ENCODE data around the gene SLC5A12.

SLC5A12 gene

DNA sequence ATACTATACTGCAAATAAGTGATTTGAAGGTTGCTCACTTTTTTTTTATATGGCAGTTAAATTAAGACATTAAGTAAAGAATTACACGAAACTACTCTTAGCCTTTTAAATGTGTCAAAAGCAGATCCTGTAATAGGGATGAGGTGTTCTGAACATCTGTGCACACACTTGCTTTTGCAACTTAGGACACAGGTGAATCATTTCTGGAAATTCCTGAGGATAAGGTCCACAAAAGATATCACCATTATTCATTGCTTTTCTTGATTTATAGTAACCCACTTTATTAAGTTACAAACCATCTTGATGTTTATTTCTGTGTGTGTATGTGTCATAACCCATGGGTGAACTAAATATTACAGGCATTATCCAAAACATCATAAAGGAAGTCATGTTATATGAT is 55.9 kb downstream of the SLC5A12 start:
- TF ChIP-seq, protein P1, sequence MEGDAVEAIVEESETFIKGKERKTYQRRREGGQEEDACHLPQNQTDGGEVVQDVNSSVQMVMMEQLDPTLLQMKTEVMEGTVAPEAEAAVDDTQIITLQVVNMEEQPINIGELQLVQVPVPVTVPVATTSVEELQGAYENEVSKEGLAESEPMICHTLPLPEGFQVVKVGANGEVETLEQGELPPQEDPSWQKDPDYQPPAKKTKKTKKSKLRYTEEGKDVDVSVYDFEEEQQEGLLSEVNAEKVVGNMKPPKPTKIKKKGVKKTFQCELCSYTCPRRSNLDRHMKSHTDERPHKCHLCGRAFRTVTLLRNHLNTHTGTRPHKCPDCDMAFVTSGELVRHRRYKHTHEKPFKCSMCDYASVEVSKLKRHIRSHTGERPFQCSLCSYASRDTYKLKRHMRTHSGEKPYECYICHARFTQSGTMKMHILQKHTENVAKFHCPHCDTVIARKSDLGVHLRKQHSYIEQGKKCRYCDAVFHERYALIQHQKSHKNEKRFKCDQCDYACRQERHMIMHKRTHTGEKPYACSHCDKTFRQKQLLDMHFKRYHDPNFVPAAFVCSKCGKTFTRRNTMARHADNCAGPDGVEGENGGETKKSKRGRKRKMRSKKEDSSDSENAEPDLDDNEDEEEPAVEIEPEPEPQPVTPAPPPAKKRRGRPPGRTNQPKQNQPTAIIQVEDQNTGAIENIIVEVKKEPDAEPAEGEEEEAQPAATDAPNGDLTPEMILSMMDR (IDR thresholded peaks at IDR 0.05; ENCODE audit: low read depth, low read length): no peak
- no peak for TF ChIP-seq EZH2phosphoT487 (IDR thresholded peaks at IDR 0.05; ENCODE audit: low read depth)
- Histone ChIP-seq H3K9me3 (ENCODE audit: insufficient read depth, low read length) (no peaks in the 10 kb centered on the region), H3K9ac (ENCODE audit: low read length) (no peak overlapping the region), H3K27ac (ENCODE audit: low read length) (no peak overlapping the region), H4K20me1 (ENCODE audit: insufficient read depth, low read length) (no peaks in the 10 kb centered on the region), H3K36me3 (replicated peaks; ENCODE audit: low read depth, low read length) (no peaks in the 10 kb centered on the region), H3K4me3 (ENCODE audit: low read length) (no peak overlapping the region), H3K4me1 (ENCODE audit: low read length) (no peaks in the 10 kb centered on the region), H2AFZ (ENCODE audit: low read depth, low read length) (no peak overlapping the region), H3K4me2 (ENCODE audit: low read length) (no peak overlapping the region), H3K79me2 (ENCODE audit: low read length) (no peaks in the 10 kb centered on the region), H3K27me3 (ENCODE audit: low read depth, low read length) (no peaks in the 10 kb centered on the region)

DNA sequence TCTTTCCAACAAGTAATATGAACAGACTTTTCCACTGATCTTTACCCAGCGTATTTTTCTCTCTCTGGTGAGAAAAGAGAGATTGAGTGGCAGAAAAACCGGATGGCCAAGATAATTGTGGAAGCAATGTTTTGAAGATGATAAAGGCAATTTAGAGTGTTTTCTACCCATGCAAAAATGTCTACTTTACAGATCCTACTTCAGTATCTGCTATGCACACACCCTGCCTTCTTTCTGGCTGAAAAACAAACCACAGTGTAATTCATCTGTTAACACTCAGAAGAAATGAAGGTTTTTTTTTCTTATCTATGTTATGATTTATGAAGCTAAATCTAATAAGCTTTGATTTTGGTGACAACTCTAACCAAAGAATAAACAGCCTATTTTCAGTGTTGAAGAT is 56.8 kb downstream of the SLC5A12 start:
- Histone ChIP-seq H3K27me3 (ENCODE audit: low read depth, low read length) (no peaks in the 10 kb centered on the region), H3K9me3 (ENCODE audit: insufficient read depth, low read length) (no peaks in the 10 kb centered on the region), H3K79me2 (ENCODE audit: low read length) (no peaks in the 10 kb centered on the region), H3K36me3 (replicated peaks; ENCODE audit: low read depth, low read length) (no peaks in the 10 kb centered on the region), H2AFZ (ENCODE audit: low read depth, low read length) (no peak overlapping the region), H3K27ac (ENCODE audit: low read length) (no peak overlapping the region), H3K9ac (ENCODE audit: low read length) (no peak overlapping the region), H3K4me2 (ENCODE audit: low read length) (no peak overlapping the region), H3K4me1 (ENCODE audit: low read length) (no peaks in the 10 kb centered on the region), H3K4me3 (ENCODE audit: low read length) (no peak overlapping the region), H4K20me1 (ENCODE audit: insufficient read depth, low read length) (no peaks in the 10 kb centered on the region)
- no peak for TF ChIP-seq EZH2phosphoT487 (IDR thresholded peaks at IDR 0.05; ENCODE audit: low read depth)
- TF ChIP-seq, protein P1 (IDR thresholded peaks at IDR 0.05; ENCODE audit: low read depth, low read length): no peak

DNA sequence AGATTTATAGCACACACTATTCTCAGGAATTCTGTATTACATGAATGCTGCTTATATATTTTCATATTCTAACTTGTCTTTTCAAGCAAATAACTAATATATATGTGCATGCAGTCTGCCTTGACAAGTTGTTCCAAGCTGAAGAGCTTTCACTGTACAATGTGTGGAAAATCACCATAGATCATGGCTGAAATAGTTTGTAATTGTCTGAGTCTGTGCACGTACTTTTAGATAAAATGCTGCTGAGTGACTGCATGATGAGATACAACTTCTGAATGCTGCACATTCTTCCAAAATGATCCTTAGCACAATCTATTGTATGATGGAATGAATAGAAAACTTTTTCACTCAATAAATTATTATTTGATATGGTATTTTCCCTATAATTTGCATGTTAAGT is 58.9 kb downstream of the SLC5A12 start:
- Histone ChIP-seq H3K36me3 (replicated peaks; ENCODE audit: low read depth, low read length) (no peaks in the 10 kb centered on the region), H3K4me1 (ENCODE audit: low read length) (no peaks in the 10 kb centered on the region), H3K9me3 (ENCODE audit: insufficient read depth, low read length) (no peaks in the 10 kb centered on the region), H3K27me3 (ENCODE audit: low read depth, low read length) (no peaks in the 10 kb centered on the region), H3K27ac (ENCODE audit: low read length) (no peak overlapping the region), H4K20me1 (ENCODE audit: insufficient read depth, low read length) (no peaks in the 10 kb centered on the region), H3K4me3 (ENCODE audit: low read length) (no peak overlapping the region), H3K9ac (ENCODE audit: low read length) (no peak overlapping the region), H3K79me2 (ENCODE audit: low read length) (no peaks in the 10 kb centered on the region), H2AFZ (ENCODE audit: low read depth, low read length) (no peak overlapping the region), H3K4me2 (ENCODE audit: low read length) (no peak overlapping the region)
- TF ChIP-seq EZH2phosphoT487 (IDR thresholded peaks at IDR 0.05; ENCODE audit: low read depth): no peak
- TF ChIP-seq, protein P1 (IDR thresholded peaks at IDR 0.05; ENCODE audit: low read depth, low read length): no peak

DNA sequence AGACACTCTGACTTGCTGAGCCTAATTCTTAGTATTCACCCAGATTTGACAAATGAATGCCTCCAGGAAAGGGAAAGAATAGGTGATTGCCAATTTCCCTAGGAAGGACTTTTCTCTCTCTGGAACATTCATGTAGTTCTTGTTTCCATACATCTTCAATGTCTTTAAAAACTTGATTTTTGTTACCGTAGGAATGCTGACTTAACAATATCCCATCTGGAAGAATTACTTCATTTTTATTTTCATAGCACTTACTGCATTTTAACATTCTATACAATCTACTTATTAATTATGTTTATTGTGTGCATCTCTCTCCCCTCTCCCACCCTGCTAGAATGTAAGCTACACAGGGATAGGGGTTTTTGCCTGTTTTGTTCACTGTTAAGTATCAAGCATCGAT is 66.6 kb downstream of the SLC5A12 start:
- no peak overlapping the region for H3K4me2 ChIP-seq (ENCODE audit: low read length)
- no peaks in the 10 kb centered on the region for H4K20me1 ChIP-seq (ENCODE audit: insufficient read depth, low read length)
- TF ChIP-seq, protein P1 (IDR thresholded peaks at IDR 0.05; ENCODE audit: low read depth, low read length): no peak
- no peak for TF ChIP-seq EZH2phosphoT487 (IDR thresholded peaks at IDR 0.05; ENCODE audit: low read depth)
- H3K9ac ChIP-seq (ENCODE audit: low read length): no peak overlapping the region
- H3K79me2 ChIP-seq (ENCODE audit: low read length): no peaks in the 10 kb centered on the region
- no peaks in the 10 kb centered on the region for H3K4me1 ChIP-seq (ENCODE audit: low read length)
- no peaks in the 10 kb centered on the region for H3K9me3 ChIP-seq (ENCODE audit: insufficient read depth, low read length)
- peaks cover 3% of the 10 kb centered on the region; the same call in 1 of the 2 replicates for H3K27me3 ChIP-seq (ENCODE audit: low read depth, low read length)
- no peak overlapping the region for H3K4me3 ChIP-seq (ENCODE audit: low read length)
- no peaks in the 10 kb centered on the region for H3K36me3 ChIP-seq (replicated peaks; ENCODE audit: low read depth, low read length)
- H2AFZ ChIP-seq (ENCODE audit: low read depth, low read length): no peak overlapping the region
- H3K27ac ChIP-seq (ENCODE audit: low read length): no peak overlapping the region

All from OCI-LY3 (cell line).